Colon (tissue), 2 donors: ENCODE data around the gene MTHFD2L.

Source experiments
- FAIRE-seq: peaks from 2 replicates; lab custom pipeline; 2012; peaks lifted over from hg19 to GRCh38; lab: Jason Lieb, UNC
- donor health status: control.
- donor health status: control.

The MTHFD2L gene

DNA sequence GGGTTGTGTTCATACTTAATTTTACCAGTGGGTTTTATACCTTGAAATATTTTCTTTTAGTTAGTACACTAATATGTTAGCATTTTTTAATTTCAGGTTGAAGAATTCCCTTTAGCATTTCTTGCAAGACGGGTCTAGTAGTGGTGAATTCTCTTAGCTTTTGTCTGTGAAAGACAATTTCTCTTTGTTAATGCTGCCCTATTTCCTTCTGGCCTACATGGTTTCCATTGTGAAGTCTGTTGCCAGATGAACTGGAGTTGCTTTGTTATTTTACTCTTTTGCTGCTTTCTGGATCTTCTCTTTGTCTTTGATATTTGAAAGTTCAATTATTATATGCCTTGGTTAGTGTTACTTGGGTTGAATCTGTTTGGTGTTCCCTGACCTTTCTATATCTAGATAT is 25.0 kb upstream of the MTHFD2L start:
- no peak for FAIRE-seq

DNA sequence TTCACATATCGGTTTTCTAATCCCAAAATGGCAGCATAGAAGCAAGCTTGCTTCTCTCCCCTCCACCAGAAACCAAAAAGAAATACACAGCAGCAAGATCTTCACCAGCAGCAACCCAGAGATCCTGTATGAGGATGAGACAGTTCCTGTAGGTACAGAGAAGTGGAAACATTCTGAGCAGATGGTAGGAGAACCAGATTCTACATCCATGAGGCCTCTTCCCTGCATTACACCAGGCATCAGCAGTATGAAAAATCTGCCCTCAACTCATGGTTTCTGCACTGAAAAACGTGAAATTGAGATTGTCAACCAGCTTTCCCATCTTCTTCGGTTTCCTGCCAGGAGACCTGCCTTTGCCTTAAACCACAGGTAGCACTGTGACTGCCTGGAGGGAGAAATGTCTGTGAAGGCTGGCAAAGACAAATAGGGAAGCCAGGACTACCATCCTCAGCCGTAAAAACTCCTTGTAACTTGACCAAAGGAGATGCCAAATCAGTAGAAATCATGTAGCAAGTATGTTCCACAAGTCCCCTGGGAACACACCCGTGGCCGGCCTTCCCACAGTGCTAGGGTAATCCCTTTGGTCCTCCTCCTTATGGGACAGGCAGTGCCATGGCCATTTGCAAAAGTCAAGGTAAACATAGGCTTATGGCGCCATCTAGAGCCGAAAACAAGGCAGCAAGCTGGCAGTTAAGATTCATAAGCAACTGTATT is 24.0 kb upstream of the MTHFD2L start:
- no peak for FAIRE-seq

DNA sequence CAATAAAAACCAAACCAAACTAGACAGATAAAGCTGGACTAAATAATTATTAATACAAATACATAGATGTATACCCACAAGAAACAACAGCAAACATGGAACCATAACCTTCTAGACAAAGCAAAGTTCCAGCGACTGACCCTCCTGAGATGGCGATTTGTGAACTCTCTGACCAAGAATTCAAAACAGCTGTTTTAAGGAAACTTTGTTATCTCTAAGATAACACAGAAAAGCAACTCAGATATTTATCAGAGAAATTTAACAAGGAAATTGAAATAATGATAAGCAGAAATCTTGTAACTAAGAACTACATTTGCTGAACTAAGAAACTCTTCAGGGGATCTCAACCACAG is 23.4 kb upstream of the MTHFD2L start:
- FAIRE-seq = no peak

DNA sequence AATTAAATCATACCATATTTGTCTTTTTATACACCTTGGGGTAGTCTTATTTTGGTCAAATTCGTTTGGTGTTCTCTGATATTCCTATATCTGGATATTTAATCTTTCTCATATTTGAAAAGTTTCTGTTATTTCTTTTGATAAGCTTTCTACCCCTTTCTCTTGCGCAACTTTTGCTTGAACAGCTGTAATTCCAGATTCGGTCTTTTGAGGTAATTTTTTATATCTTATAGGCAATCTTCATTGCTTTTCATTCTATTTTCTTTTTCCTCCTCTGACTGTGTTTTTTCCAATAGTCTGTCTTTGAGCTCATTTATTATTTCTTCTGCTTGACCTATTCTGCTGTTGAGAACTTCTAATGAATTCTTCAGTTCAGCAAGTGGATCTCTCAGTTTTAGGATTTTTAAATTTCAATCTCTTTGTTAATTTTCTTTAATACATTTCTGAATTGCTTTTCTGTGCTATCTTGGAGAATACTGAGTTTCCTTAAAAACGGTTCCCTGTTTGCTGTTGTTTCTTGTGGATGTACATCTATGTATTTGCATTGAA is 11.3 kb upstream of the MTHFD2L start:
- no peak for FAIRE-seq

DNA sequence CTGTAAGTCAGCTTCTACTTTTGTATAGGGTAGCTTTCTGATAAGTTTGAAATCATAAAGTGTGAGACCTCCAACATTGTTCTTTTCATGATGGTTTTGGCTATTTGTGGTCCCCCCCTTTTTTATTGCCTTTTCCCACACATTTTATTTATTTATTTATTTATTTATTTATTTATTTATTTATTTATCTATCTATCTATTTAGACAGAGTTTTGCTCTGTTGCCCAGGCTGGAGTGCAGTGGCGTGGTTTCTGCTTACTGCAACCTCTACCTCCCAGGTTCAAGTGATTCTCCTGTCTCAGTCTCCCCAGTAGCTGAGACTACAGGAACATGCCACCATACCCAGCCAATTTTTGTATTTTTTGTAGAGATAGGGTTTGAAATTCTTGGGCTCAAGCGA is 9.7 kb upstream of the MTHFD2L start:
- no peak for FAIRE-seq

DNA sequence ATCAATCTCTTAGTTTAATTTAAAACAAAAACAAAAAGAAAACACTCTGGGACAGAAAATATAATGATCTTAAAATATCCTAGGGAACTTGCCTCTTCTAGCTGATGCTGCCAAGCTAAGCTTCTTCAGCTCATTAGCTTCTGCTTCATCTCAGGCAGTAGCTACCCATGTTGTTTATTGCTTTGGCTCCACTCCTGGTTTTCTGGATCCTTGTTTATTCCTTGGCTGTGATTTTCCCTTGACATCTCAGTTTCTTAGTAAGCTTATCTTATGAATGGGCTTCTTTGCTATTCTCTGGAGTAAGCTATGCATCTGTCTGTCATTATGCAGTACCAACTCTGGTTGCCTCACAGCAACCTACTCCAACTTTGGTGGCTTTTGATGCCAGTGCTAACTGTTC is 5.1 kb upstream of the MTHFD2L start:
- FAIRE-seq = no peak

DNA sequence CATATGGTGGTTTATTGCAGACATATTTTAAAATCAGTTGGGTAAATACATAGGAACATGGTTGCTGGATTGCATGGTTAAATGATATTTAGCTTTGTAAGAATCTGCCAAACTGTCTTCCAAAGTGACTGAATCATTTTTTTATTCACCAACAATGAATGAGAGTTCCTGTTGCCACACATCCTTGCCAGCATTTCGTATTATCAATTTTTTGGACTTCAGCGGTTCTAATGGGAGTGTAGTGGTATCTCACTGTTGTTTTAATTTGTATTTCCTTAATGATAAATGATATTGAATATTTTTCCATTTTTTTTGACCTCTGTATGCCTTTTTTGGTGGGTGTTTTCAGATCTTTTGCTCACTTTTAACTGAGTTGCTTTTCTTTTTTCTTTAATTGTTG is 1.4 kb upstream of the MTHFD2L start:
- peak; percentile 33 for FAIRE-seq

DNA sequence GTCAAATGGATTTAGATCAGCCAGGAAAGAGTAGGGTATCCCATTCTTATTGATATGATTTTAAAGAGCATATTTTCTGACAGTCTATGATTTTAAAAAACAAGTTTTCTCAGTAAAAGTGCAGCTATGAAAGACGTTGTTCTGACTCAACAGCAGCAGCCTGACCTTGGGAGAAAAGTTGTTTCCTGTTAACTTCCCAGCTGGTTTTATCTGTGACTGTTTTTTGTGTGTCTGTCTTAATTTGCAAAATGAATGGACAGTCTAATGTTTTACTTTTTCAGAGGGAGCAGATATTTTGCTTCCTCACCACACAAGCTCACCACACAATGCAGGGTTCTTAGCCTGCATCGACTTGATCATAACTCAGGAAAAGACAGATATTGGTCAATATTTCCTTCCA is 764 bp upstream of the MTHFD2L start:
- no peak for FAIRE-seq

DNA sequence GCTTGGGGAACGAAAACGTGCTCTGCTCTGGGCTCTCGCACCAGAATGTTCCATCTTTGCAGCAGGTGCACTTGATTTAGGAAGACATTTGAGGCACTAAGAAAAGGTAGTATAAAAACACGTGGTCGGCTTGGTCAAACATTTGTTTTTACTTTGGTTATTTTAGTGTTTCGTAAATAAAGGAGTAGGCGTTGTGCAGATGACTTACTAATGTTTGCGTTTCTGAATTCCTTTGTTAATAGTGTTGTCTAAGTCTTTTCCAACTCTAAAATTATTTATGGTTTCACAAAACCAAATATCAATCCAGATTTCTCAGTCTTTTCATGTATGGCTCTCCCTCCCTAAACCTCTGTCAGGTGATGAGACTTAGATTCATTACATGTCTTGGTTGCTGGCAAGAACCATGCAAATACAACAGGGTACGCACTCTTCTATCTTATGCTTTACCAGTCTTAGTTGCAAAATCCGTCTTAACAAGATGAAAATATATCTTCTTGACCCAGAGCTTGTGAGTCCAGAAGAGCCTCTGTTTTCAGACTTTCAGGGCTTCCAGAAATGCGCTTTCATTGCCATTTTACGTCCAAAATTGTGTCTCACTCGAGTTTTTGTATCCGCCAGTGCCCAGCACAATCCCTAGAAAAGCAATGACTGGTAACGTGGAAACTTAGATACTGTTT is 686 bp downstream of the MTHFD2L start:
- FAIRE-seq = no peak

DNA sequence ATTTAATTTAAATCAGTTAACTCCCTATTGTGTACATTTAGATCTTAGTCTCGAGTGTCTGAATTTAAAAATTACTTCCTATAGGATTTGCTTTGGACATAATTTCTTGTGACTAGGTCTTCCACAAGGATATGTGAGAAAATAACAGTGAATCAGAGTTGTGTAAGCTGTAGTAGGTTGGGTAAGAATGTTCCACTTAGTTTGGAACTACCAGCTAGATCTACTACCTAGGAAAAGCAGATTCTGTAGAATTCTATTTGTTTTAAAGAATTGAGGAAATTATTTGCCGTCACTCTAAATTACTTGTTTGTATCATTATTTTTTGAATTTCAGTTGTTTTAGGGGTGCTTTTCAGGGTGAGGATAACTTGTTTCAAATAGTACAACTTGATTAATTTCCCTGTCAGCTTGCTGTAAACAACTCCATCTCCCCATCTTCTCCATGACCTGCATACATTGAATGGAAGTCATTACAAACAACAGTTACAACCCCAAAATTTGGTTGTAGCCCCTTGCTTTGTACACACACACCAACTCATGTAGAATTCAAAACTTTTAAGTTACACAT is 1.3 kb downstream of the MTHFD2L start:
- no peak for FAIRE-seq

DNA sequence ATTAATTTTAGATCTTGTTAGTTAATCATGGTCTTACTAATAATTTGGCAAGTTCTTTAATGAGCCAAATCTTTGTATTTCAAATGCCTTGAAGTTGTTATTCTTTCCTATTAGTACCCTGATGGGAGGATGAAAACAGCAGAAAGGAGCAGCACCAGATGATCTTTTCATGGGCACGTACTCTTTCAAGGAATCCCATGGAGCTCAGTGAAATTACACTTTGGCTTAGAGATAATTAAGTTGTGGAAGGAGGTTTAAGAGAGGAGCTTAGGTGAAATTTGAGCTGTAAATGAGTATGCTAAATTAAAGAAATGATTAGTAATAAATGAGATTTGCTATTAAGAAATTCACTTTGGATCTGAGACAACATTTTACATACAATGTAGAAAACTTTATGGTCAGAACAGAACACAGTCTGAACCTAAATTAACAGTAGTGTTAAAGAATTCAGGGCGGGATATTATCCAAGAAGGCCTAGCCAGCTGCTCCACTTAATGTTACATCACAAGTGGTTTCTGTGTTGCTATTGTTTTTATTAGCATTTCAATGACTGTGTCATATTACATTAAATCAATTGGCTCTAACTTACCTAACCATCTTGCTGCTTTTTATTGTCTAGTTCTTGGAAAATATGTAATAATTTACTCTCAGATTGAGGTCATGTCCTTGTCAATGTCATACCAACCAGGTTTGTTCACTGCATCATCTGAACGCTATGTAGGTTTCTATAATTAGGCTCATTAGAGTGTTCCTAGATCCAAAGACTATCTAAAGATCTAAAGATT is 3.9 kb downstream of the MTHFD2L start:
- no peak for FAIRE-seq

DNA sequence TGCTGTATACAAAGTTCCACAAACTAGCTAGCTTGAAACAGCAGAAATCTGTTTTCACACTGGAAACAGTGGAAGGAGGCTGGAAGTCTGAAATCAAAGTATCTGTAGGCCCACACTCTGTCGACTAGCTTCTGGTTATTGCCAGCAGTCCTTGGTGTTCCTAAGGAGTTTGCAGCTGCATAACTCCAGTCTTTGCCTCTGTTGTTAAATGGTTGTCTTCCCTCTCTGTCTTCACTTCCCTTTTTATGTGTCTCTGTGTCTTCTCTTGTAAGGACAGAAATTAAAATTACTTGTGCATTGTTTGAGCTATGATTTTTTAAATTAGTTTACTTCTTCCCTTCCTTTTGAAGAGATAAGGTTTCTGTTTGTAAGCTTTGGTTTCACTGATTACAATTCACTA is 8.2 kb downstream of the MTHFD2L start:
- FAIRE-seq = no peak

DNA sequence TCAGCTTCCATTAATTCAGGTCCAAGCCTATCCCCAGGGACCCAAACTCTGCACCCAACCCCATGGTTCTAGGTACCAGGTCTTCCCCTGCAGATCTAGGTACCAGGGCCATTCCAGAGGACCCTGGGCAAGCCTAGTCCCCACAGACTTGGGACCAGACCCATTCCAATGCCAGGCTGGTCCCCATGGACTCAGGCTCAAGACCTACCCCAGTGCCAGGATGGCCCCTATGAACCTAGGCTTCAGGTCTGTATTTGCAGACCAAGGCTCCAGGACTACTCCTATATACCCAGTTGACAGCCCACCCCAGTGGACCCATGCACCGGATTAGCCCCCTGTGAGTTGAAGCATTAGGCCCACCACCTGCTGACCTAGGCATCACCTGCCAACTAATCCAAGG is 8.9 kb downstream of the MTHFD2L start:
- FAIRE-seq = no peak

DNA sequence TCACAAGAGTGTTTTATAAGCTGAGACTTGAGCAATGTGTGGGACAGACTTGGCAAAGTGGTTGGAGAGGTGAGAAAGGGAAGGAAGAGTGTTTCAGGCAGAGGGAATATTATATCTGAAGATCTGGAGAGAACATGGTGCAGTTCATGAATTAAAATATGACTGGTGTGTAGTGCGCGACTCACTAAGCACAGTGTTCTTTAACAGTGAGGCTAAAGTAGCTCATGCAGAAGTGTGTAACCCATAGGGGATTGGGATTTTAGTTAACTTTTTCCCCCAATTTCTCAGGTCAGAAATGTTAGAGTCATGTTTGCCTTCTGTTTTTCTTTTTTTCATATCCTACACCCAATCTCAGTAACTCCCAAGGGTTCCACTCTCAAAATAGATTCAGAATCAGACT is 9.7 kb downstream of the MTHFD2L start:
- FAIRE-seq = no peak

DNA sequence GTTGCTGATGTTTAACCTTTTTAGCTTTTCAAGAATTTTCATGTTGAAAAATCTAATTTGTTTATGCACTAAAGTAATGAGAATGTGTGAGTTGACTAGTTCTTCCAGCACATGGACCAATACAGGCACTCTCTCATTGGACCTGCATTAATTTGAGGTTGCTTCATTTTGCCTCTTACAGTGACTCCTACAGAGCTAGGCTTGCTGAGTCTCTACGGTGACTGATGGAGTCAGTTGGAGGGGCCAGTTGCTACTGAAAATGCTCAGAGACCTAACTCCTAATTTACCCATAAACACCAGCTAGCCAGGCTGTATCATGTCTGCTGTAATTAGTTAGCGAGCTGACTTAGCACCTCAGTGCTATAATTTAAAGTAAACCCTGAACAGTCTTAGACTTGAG is 10.9 kb downstream of the MTHFD2L start:
- FAIRE-seq = no peak

DNA sequence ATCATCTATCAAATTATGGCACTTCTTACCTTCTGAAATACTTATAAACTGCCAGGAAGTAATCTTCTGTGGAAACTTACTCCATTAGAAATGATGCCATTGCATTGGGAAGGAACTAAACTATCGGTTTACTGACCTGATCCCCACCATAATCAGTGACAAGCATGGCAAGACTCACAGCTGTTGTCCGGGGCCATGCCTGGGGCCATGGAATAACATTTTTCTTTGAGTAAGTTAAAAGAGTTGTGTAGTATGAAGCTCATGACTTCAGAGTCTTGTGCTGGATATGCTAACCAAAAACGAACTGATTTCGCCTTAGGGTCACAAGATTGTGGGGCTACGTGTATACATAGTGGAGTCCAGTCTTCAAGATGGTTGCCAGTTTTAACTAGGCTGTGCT is 15.4 kb downstream of the MTHFD2L start:
- no peak for FAIRE-seq

DNA sequence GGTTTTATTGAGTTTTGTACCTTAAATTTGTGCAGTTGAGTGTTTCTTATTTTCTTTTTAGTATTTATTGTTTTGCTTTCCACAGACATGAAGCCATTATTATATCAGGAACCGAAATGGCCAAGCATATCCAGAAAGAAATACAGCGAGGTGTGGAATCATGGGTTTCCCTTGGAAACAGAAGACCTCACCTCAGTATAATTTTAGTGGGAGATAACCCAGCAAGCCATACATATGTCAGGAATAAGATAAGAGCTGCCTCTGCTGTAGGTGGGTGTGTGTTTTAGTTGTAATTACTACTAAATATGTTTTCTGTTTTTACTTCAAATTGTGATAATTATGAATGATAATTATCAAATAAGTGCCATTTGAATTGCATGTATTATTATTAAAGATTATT is 16.5 kb downstream of the MTHFD2L start:
- no peak for FAIRE-seq

DNA sequence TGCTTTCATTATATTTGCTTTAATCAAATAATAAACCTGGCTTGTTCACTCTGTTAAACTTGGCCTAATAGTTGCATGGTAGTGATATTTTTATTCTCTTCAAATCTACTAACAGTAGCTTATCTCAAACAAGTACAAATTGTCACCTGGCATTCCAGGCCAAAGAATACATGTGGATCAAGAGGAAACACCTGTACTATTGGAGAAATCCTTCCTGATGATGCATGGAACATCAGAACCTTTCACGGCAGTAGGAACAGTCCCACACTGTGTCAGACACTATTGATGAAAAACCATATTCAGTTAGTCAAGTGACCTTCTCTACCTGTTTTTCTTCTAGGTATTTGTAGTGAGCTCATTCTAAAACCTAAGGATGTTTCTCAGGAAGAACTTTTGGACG is 17.0 kb downstream of the MTHFD2L start:
- FAIRE-seq = no peak

DNA sequence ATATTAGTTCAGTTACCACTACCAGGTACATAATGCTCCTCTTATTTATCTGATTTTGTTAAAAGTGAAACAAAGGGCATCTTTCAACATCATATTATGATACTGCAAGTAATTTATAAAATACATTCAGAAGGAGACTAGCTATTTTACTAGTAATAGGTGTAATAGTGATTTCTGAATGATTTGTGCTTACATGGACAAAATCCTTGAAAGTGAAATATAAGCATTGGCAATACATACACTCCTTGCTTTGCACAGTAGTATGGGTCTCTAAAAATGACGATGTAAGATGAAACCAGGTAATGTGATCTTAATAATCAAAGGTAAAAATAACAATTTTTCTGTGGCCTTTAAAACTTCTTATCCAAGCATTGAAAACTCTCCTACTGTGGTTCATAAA is 17.5 kb downstream of the MTHFD2L start:
- FAIRE-seq = no peak

DNA sequence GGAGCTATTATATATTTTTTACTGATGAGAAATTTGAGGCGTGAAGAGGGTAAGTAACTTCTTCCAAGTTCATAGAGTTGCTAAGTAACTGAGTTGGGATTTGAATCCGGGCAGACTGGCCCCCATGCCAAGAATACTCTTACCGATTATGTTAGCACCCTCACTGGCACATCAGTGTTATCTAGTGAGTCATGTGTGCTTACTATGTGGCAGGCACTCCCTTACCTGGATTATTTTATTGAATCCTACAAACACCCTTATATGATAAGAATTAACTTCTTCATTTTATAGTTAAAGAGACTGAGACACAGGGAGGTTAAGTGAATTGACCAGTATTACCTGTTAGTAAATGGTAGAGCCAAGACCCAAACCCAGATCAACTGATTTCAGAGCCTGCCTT is 20.9 kb downstream of the MTHFD2L start:
- FAIRE-seq = no peak

DNA sequence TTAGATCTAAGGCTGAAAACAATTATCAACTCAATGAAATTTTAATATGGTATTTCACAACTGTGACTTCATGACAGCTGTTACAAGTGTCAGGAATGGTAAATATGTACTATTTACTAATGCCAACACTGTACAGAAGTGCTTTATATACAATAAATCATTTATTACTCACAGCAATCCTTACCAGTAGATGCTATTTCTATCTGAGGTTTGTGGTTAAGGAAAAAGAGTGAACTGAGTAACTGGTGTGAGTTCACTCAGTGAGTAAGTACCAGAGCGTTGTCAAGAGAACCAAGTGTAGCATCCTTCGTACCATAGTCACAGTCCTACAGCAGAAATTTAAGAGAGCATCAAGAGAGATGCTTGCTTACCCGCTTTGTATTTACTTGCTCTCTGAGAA is 23.3 kb downstream of the MTHFD2L start:
- no peak for FAIRE-seq

DNA sequence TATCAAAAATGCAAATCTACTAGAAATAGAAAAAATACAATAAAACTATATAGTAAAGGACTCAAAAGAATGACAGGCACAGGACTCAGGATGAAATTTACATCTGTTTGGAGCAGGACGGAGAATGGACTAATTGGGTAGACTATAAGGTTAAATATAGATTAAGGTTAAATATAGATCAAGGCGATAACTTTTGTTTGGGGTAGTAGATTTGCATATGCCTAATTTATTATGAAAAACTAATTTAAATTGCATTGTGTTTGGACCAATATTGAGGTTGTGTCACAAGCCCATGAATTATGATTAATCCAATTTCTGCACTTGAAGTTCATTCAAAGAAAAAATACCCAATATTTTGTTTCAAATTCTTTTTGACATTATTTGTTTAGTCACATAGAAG is 31.0 kb downstream of the MTHFD2L start:
- FAIRE-seq = no peak
